Hematopoietic multipotent progenitor cell (in vitro differentiated cells): ENCODE data around the gene C1QL1. TPM values are rescaled to one million over a fixed set of nuclear protein-coding genes. Genes with fewer than 3 reads are reported as not detected.
A peak's percentile ranks its signal among the peaks of the same experiment; 100 is the strongest.

ENCODE experiments used
- DNase-seq, 3 donors: peaks; one replicate each; pipeline ENCODE4 v3.0.0-alpha.2; 2011 to 2015; ENCODE audit warnings: low read depth in 2 of 3, low spot score in 2 of 3
- total RNA-seq: library from RNA; depleted of rRNA; stranded (reverse); fragments of >200 nt; gene quantifications from one replicate; pipeline ENCODE4 v1.2.3, GENCODE V29; 2012

The C1QL1 gene
- total RNA-seq, 1 donor, result not detected

GRCh38 chr17:44989552-44990138, 21.5 kb upstream of the C1QL1 start:
- no peak for DNase-seq

- DNase-seq, result no peak
Measured at GRCh38 chr17:44988044-44988942, 20.2 kb upstream of the C1QL1 start.

- DNase-seq, result no peak
Measured at GRCh38 chr17:44983563-44983962, 15.5 kb upstream of the C1QL1 start.

GRCh38 chr17:44982113-44982702, 14.1 kb upstream of the C1QL1 start:
- no peak for DNase-seq

- no peak for DNase-seq
Measured at GRCh38 chr17:44981221-44981968, 13.3 kb upstream of the C1QL1 start.

- DNase-seq, result no peak
Measured at GRCh38 chr17:44979426-44979995, 11.4 kb upstream of the C1QL1 start.

GRCh38 chr17:44978807-44979206, 10.7 kb upstream of the C1QL1 start:
- DNase-seq, result no peak

GRCh38 chr17:44977814-44978550, 9.9 kb upstream of the C1QL1 start:
- DNase-seq, result no peak

- no peak for DNase-seq
Measured at GRCh38 chr17:44977065-44977464, 9.0 kb upstream of the C1QL1 start.

GRCh38 chr17:44976206-44976605, 8.1 kb upstream of the C1QL1 start:
- no peak for DNase-seq

- DNase-seq, result no peak
Measured at GRCh38 chr17:44972953-44973352, 4.8 kb upstream of the C1QL1 start.

GRCh38 chr17:44971776-44972483, 3.8 kb upstream of the C1QL1 start:
- DNase-seq, result no peak

- DNase-seq, result peak in 1 of 3 donors; percentile 28
Measured at GRCh38 chr17:44970136-44970741, 2.1 kb upstream of the C1QL1 start.

- no peak for DNase-seq
Measured at GRCh38 chr17:44969144-44969780, 1.2 kb upstream of the C1QL1 start.

GRCh38 chr17:44967907-44968224, 237 bp downstream of the C1QL1 start:
- DNase-seq, result no peak

- DNase-seq, result no peak
Measured at GRCh38 chr17:44967026-44967906, 837 bp downstream of the C1QL1 start.

- no peak for DNase-seq
Measured at GRCh38 chr17:44966348-44967025, 1.6 kb downstream of the C1QL1 start.
